GM21528 (cell line): ENCODE data around the gene RBFOX2.
"Not testable (repeated sequence)": the region's sequence is repeated elsewhere in the genome, so short reads cannot be mapped to it uniquely, and the experiment has no call there.

ENCODE experiments used
- ATAC-seq: cut with Tn5 transposase; IDR thresholded peaks from one replicate; pipeline ENCODE4 v1.9.1; 2021; ENCODE audit warnings: mild to moderate bottlenecking, moderate library complexity; ENCODE audit not compliant: unreplicated experiment, low FRiP score

Gene RBFOX2

GRCh38 chr22:36012332-36012731, 16.3 kb downstream of the RBFOX2 start:
- ATAC-seq, result no peak

GRCh38 chr22:36010882-36011281, 17.7 kb downstream of the RBFOX2 start:
- no peak for ATAC-seq

GRCh38 chr22:36010090-36010489, 18.5 kb downstream of the RBFOX2 start:
- no peak for ATAC-seq

GRCh38 chr22:36009085-36009484, 19.5 kb downstream of the RBFOX2 start:
- no peak for ATAC-seq

GRCh38 chr22:36008565-36008964, 20.1 kb downstream of the RBFOX2 start:
- ATAC-seq, result no peak

GRCh38 chr22:36008131-36008530, 20.5 kb downstream of the RBFOX2 start:
- no peak for ATAC-seq

- ATAC-seq, result no peak
These were observed 24.5 kb downstream of the RBFOX2 start for GRCh38 chr22:36003972-36004674.

- no peak for ATAC-seq
These were observed 25.8 kb downstream of the RBFOX2 start for GRCh38 chr22:36002718-36003260.

- ATAC-seq, result no peak
These were observed 26.5 kb downstream of the RBFOX2 start for GRCh38 chr22:36002084-36002483.

GRCh38 chr22:35998748-35999147, 29.9 kb downstream of the RBFOX2 start:
- ATAC-seq, result no peak

- ATAC-seq, result no peak
These were observed 31.2 kb downstream of the RBFOX2 start for GRCh38 chr22:35997438-35997837.

- no peak for ATAC-seq
These were observed 32.0 kb downstream of the RBFOX2 start for GRCh38 chr22:35996596-35996995.

GRCh38 chr22:35995772-35996171, 32.9 kb downstream of the RBFOX2 start:
- ATAC-seq, result no peak

- ATAC-seq, result no peak
These were observed 33.3 kb downstream of the RBFOX2 start for GRCh38 chr22:35995348-35995747.

- not testable (repeated sequence) for ATAC-seq
These were observed 34.9 kb downstream of the RBFOX2 start for GRCh38 chr22:35993727-35994126.

- no peak for ATAC-seq
These were observed 35.4 kb downstream of the RBFOX2 start for GRCh38 chr22:35993048-35993714.

- ATAC-seq, result no peak
These were observed 37.5 kb downstream of the RBFOX2 start for GRCh38 chr22:35991168-35991567.

- ATAC-seq, result no peak
These were observed 40.6 kb downstream of the RBFOX2 start for GRCh38 chr22:35988030-35988429.

GRCh38 chr22:35987487-35987886, 41.1 kb downstream of the RBFOX2 start:
- ATAC-seq, result no peak

GRCh38 chr22:35986088-35986487, 42.5 kb downstream of the RBFOX2 start:
- ATAC-seq, result no peak

- ATAC-seq, result no peak
These were observed 43.3 kb downstream of the RBFOX2 start for GRCh38 chr22:35985371-35985770.
